EL (cell line): ENCODE results near the gene ZNF366.
A peak's percentile ranks its signal among the peaks of the same experiment; 100 is the strongest.

Source experiments
- DNase-seq: peaks from one replicate; pipeline ENCODE4 v3.0.0-alpha.2; 2016

ZNF366 gene

DNA sequence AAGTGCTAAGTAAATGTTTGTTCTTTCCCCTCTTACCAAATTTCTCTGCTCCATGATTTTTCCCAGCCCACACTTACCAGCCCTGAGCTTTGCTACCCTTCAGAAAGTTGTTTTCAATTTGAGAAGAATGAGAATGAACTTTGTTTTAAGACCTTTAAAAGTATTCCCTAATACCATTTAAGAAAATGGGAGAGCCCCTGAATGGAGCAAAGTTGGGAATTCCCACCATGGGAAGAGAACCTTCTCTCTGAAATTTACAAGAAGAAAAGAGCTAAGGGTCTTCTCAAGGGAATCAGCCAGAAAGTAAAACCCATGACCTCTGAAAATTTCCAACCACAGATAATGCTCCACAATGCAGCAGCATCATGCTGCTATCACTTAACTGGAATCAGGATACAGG lies 17.7 kb downstream of the ZNF366 start:
- no peak for DNase-seq

DNA sequence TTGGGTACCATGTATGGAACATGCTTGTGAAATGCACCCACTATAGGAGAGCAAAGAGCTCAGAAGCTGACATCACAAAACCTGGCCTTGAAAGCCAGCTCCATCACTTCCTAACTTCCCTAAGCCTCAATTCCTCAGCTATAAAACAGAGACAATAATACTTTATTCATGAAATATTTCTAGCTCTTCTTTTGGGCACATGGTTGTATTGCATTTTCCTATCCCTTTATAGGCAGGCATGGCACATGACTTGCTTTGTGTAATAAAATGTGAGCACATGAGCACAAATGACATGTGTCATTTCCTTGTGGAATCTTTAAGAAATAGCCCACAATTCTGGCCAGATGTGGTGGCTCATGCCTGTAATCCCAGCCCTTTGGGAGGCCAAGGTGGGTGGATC lies 18.5 kb downstream of the ZNF366 start:
- no peak for DNase-seq

- peak; percentile 46 for DNase-seq
Observed at GRCh38 chr5:72487177-72487576, 20.0 kb downstream of the ZNF366 start.

- no peak for DNase-seq
Observed at GRCh38 chr5:72486371-72486770, 20.8 kb downstream of the ZNF366 start.

- no peak for DNase-seq
Observed at GRCh38 chr5:72485430-72485974, 21.7 kb downstream of the ZNF366 start.

DNA sequence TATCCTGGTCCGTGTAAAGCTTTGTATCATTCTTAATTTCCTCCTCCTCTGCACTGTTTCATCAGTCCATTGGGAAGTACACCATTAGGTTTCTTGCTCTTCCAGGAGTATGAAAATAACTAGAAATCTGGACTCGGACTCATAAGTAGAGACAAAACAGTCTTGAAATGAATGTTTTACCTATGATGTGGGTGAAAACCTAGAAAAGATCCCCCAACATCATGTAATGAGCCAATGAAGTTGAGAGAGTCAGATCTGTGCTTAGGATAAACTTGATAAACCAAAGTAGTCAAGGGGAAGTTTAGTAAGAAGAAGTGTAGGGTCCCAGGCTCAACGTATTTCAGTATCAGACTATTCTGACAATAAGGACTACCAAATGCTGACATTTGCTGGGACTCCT lies 25.2 kb downstream of the ZNF366 start:
- DNase-seq = no peak

DNA sequence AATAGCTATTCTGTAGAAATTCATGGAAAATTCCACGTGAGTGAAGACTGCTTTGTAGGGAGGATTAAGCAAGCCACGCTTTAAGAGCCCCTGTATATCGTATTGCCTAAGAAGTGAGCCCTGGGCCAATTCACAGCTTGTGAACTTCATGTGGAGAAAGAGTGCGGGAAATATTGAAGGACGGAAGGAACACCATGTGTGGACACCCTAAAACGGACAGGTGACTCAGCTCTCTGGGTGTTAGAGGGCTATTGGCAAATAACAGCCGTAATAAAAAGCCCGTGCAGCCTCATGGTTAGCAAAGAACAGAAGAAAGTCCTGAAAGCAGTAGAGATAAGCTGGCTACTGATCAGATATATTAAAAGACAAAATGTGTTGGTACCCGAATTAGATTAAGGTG lies 26.4 kb downstream of the ZNF366 start:
- no peak for DNase-seq

- DNase-seq = no peak
Observed at GRCh38 chr5:72479921-72480320, 27.3 kb downstream of the ZNF366 start.

DNA sequence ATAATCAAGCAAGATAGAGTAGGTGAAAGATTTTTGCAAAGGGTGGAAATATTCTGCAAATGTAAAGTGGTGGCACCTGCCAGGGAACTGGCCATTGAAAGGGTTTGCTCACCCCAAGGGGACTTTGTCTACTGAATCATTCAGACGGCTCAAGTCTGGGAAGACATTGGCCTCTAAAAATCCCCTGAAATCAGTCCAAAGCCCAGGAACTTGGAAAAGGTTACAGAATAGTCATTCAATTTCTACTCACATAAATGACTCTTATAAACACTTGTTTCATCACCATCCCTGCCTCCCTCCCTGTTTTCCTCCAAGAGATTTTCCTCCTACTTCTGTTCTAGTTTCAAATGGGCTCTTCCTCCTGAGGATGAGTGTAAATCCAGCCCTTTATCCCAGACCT lies 28.5 kb downstream of the ZNF366 start:
- no peak for DNase-seq

GRCh38 chr5:72478276-72478675 lies 28.9 kb downstream of the ZNF366 start:
- no peak for DNase-seq

DNA sequence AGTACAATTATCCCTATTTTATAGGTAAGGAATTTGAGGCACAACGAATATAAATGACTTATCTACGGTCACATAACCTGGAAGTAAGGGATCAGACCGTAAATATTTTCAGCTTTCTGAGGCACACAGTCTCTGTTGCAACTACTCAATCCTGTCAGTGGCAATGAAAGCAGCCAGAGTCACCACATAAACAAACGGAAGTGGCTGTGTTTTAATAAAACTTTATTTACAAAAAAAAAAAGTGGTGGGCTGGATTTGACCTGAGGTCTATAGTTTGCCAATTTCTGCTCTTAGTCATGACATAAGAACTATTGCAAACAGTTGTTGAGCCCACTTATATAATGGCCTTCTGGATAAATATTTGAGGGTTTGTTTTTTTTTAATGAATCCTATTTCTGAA lies 29.6 kb downstream of the ZNF366 start:
- no peak for DNase-seq

DNA sequence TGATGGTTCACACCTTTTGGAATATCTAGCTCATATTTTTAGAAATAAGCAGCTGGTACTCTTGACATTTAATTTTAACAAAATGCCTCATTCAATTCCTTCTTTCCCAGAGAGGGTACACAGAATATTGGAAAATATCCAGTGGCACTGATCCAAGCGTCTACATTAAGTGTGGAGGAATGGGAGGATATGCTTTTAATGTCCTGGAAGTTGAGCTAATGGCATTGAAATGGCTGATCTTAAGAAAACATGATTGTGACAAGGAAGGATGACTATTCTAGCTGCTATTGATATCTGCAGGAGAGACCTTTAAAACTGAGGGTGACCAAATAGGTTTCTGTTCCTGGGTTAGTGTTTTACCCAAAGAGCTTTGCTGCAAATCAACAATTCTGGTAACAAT lies 30.0 kb downstream of the ZNF366 start:
- peak; percentile 23 for DNase-seq

DNA sequence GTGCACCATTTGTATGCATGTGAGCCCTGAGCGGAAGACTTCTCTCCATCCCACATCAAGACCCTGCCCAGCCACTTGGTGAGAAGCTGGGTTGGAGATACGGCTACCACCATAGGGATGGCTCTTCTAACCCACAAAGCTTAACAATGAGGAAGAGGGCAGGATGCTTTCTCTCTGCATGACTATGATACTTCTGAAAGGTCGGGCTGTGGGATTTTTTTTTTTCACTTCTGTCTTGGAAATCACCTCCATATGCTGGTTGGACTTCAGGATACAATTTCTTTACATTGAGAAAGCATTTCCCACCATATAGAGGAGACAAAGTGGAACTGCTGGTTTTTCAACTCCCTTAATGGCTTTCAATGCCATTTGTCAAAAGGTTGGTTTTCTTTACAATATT lies 30.5 kb downstream of the ZNF366 start:
- no peak for DNase-seq

GRCh38 chr5:72476275-72476674 lies 30.9 kb downstream of the ZNF366 start:
- no peak for DNase-seq

GRCh38 chr5:72474516-72474915 lies 32.7 kb downstream of the ZNF366 start:
- no peak for DNase-seq

DNA sequence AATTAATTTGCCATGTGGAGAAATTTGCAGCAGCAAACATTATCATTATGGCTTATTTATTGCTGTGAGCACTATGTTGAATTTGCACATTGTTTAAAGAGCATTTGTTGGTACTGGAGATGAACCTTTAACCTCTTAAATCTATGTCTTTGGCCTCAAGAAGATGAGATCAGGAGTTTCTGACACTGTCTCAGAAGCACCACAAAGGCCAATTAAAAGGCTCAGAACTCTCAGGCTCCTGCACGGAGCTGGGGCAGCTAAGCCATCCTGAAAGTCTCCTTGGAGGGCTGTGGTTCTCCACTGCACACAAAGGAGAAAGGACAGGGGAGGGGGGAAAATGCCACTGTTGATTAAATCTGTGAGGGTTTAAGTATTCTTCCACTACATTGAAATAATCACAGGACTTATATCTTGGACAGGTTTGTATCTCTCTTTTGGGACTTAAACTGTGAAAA lies 33.1 kb downstream of the ZNF366 start:
- DNase-seq = no peak

DNA sequence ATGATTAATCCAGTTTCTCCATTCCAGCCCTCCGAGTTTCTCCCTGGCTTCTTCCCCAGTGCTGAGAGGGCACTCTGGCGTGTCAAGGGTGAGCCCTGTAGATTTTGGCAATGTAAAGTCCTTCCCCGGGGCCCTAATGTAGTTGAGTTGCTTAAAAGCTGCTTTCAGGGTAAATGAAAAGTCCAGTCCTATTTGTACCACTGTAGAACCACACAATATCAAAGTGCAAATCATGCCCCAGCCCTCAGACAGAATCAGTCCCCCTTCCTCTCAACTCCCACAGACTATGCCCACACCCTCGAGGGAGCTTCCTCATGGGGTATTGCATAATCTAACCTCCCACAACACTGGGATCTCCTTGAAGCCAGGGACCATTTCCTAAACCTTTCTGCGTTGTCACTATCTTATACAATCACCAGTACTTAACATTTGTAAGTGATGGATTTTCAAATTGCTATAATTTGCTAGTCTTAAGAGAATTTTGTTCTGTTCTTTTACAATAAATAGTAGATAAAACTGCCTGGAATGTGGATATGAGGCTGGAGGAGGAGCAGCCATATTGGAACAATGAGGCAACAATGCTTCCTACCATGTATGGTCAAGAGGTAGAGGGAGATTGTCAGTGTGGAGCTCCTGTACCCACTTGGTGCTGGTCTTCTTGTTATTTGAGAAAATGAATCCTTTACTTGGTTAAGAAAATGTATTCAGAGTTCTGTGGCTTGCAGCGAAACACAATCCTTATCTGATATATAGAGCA lies 34.4 kb downstream of the ZNF366 start:
- no peak for DNase-seq

GRCh38 chr5:72472031-72472430 lies 35.2 kb downstream of the ZNF366 start:
- DNase-seq = no peak

DNA sequence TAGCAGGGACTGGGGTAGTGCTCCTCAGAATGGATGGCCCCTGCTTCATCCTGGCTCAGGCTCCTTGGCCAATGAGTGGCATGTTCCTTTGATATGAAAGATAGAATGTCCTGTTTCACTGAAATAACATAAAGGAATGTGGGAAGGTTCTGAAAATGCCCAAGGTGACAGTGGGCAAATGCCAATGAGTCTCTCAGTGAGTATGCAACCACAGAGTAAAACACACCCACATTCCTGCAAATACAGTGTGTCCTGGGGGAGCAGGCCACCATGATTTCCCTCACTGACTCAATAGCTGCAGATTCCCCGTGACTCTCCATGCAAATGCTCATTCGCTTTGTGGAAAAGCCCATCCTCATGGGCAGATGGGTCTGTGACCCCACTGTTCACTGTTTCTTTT lies 36.4 kb downstream of the ZNF366 start:
- peak; percentile 91 for DNase-seq

DNA sequence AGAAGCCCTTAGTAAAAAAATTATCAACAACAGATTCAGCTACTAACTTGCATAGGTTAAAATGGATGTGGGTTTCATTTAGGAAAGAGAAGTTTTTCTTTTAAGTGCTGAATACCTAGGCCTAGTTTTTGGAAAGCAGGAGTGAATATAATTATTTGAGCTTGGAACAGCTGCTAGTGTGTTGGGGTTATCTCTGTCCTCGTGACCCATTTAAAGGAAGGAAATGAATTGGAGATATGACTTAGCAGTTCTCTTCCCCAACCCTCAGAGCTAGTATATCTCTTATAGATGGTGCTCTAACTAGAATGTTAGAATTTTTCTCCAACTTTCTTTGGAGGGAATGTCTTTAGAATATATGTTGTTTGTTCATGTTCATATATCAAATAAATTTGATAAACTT lies 38.6 kb downstream of the ZNF366 start:
- DNase-seq = no peak

DNA sequence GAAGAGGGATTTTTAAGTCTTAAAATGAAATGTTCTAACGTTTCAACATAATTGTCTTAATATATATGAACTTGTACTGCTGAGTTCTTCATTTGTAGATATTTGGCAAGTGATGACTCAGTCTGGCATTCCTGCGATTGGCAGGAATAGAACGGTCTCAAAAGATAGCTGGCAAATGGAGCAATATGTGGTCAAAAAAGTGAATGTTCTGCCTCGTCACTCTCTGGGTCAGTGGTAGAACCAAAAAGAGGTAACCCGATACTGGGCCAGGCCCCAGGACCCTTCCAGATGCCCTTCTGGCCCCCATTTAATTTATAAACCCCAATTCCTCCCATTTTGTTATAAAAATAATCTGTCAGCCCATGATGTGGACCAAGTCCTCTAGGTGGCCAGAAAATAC lies 39.2 kb downstream of the ZNF366 start:
- peak; percentile 78 for DNase-seq

GRCh38 chr5:72467461-72467860 lies 39.7 kb downstream of the ZNF366 start:
- peak; percentile 60 for DNase-seq

GRCh38 chr5:72465601-72466563 lies 41.3 kb downstream of the ZNF366 start:
- DNase-seq = peak; percentile 60

- no peak for DNase-seq
Observed at GRCh38 chr5:72465066-72465465, 42.1 kb downstream of the ZNF366 start.
